PC-9 (cell line): ENCODE data around the gene CPNE7.

Source experiments
- CTCF ChIP-seq: fragments of 200-600 bp; sonication (generic); conservative IDR thresholded peaks from 2 replicates; pipeline ENCODE4 v1.6.1; 2017; ENCODE audit warnings: mixed run types, antibody characterized with exemption, mild to moderate bottlenecking, moderate library complexity
- EZH2 ChIP-seq: fragments of 200-600 bp; sonication (generic); IDR thresholded peaks from 2 replicates; pipeline ENCODE4 v1.8.0; 2017; ENCODE audit warnings: antibody characterized with exemption, low read depth

DNA sequence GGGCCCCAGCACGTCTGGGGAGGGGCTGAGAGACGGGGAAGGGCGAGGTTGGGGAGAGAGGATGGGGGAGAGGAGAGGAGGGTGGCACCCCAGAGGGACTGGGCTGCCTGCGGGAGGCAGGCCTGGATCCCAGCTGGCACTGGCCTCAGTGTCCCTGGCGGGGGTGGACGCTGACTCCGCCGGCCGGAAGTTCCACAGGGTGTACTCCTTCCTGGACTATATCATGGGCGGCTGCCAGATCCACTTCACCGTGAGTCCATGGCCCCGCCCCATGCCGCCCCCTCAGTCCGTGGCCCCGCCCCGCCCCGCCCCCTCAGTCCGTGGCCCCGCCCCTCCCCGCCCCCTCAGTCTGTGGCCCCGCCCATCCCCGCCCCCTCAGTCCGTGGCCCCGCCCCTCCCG is 11.3 kb downstream of the CPNE7 start:
- no peak for TF ChIP-seq EZH2
- no peak for TF ChIP-seq CTCF
